Measurements from ENCODE around the gene PSMD11. TPM values are rescaled to one million over a fixed set of nuclear protein-coding genes. Genes with fewer than 3 reads are reported as not detected.

The PSMD11 gene
- total and polyA plus RNA-seq, 7 donors, result 118 to 326 (median 207) TPM

GRCh38 chr17:32483451-32484019 lies 39.2 kb downstream of the PSMD11 start:
- H3K27ac ChIP-seq, result peak overlapping the region; percentile 65
- H3K4me1 ChIP-seq, result peaks cover 29% of the 10 kb centered on the region
- DNase-seq, result peak; percentile 77 to 89
- 13 to 15% (median 14%) methylated on average over 7 of the region's 7 CpGs for WGBS, 3 donors
- peaks cover 13 to 49% of the 10 kb centered on the region in 2 donors for H3K36me3 ChIP-seq (ENCODE audit: insufficient read depth in 1 of 2, low read depth in 1 of 2)
- peak; percentile 42 for TF ChIP-seq CTCF (IDR thresholded peaks at IDR 0.05)
- peak; percentile 21 to 28 (median 24) for ATAC-seq
- no peaks in the 10 kb centered on the region for H3K27me3 ChIP-seq (ENCODE audit: insufficient read depth in 3 of 3, low read length in 2 of 3)
- H3K9me3 ChIP-seq, result no peaks in the 10 kb centered on the region
- intact Hi-C loops (cut with DNase I), result loop anchor here in 1 of 2 donors (10.0 kb wide), 1 partner anchor 271 kb away; no protein-coding TSS in a partner anchor
- H3K4me3 ChIP-seq, result no peak overlapping the region

- H3K27ac ChIP-seq, result peak overlapping the region; percentile 65
- no peak for TF ChIP-seq CTCF (IDR thresholded peaks at IDR 0.05)
- intact Hi-C loops (cut with DNase I), result loop anchor here in 1 of 2 donors (10.0 kb wide), 1 partner anchor 271 kb away; no protein-coding TSS in a partner anchor
- H3K4me1 ChIP-seq, result peaks cover 26% of the 10 kb centered on the region
- peak in 1 of 4 donors; percentile 1 for ATAC-seq
- no peak overlapping the region for H3K4me3 ChIP-seq
- no peaks in the 10 kb centered on the region for H3K9me3 ChIP-seq
- H3K36me3 ChIP-seq (ENCODE audit: insufficient read depth in 1 of 2, low read depth in 1 of 2), result peaks cover 13 to 44% of the 10 kb centered on the region in 2 donors
- 72 to 86% (median 77%) methylated on average over 4 of the region's 4 CpGs for WGBS, 3 donors
- H3K27me3 ChIP-seq (ENCODE audit: insufficient read depth in 3 of 3, low read length in 2 of 3), result no peaks in the 10 kb centered on the region
- no peak for DNase-seq
Measured at GRCh38 chr17:32484041-32484461, 39.7 kb downstream of the PSMD11 start.

- intact Hi-C loops (cut with DNase I), result loop anchor here in 1 of 2 donors (10.0 kb wide), 1 partner anchor 270 kb away; no protein-coding TSS in a partner anchor
Measured at GRCh38 chr17:32484628-32485027, 40.3 kb downstream of the PSMD11 start.

GRCh38 chr17:32485261-32486110 lies 41.2 kb downstream of the PSMD11 start:
- Histone ChIP-seq H3K27ac (peak overlapping the region; percentile 88), H3K4me3 (peak overlapping the region; percentile 66), H3K9me3 (no peaks in the 10 kb centered on the region), H3K27me3 (ENCODE audit: insufficient read depth in 3 of 3, low read length in 2 of 3) (no peaks in the 10 kb centered on the region), H3K36me3 (ENCODE audit: insufficient read depth in 1 of 2, low read depth in 1 of 2) (peaks cover under 1 to 42% of the 10 kb centered on the region in 2 donors), H3K4me1 (peaks cover 22% of the 10 kb centered on the region)
- intact Hi-C loops (cut with DNase I), result loop anchor here in 1 of 2 donors (10.0 kb wide), 1 partner anchor 269 kb away; no protein-coding TSS in a partner anchor
- DNase-seq (no peak), ATAC-seq (peak in 1 of 4 donors; percentile 13)
- TF ChIP-seq CTCF (IDR thresholded peaks at IDR 0.05), result no peak
- 51 to 61% (median 56%) methylated on average over 12 of the region's 12 CpGs for WGBS, 3 donors

More at GRCh38 chr17:32484628-32485027, 40.3 kb downstream of the PSMD11 start:
- TF ChIP-seq CTCF (IDR thresholded peaks at IDR 0.05), result no peak
- H3K27ac ChIP-seq, result no peak overlapping the region
- H3K9me3 ChIP-seq, result no peaks in the 10 kb centered on the region
- H3K4me1 ChIP-seq, result peaks cover 22% of the 10 kb centered on the region
- no peak overlapping the region for H3K4me3 ChIP-seq
- 56 to 68% (median 60%) methylated on average over 11 of the region's 11 CpGs for WGBS, 3 donors
- H3K27me3 ChIP-seq (ENCODE audit: insufficient read depth in 3 of 3, low read length in 2 of 3), result no peaks in the 10 kb centered on the region
- H3K36me3 ChIP-seq (ENCODE audit: insufficient read depth in 1 of 2, low read depth in 1 of 2), result peaks cover 8 to 42% of the 10 kb centered on the region in 2 donors
- no peak for DNase-seq
- no peak for ATAC-seq

Measured in psoas muscle (tissue), 8 donors.